Endothelial cell of umbilical vein (primary cell): ENCODE measurements around the gene CLDN8. TPM values are rescaled to one million over a fixed set of nuclear protein-coding genes. Genes with fewer than 3 reads are reported as not detected.

Experiments used
- BruUV-seq: library from RNA; stranded (reverse); fragments of 400-500 nt; replicated peaks from 2 replicates; lab custom pipeline; 2021; lab: Mats Ljungman, UMichigan
- CTCF ChIA-PET: fragments of 300-600, 350-600 bp; sonication (Branson Sonifier 250); formaldehyde crosslinking; loops from one replicate; lab custom pipeline; 2021; ENCODE audit warnings: antibody characterized with exemption, inconsistent platforms; lab: Charles Lee
- POLR2A ChIA-PET: fragments of 300-600, 350-600 bp; sonication (Branson Sonifier 250); formaldehyde crosslinking; loops from one replicate; lab custom pipeline; 2021; ENCODE audit warnings: antibody characterized with exemption, inconsistent platforms; lab: Charles Lee
- DNase-seq: peaks from one replicate; pipeline ENCODE4 v3.0.0-alpha.2; 2011; ENCODE audit warnings: low read depth, low spot score
- FAIRE-seq: peaks from 2 replicates; lab custom pipeline; 2011; peaks lifted over from hg19 to GRCh38; lab: Jason Lieb, UNC
- H2AFZ ChIP-seq: 2 replicates; pipeline ENCODE4 v1.6.0; 2012; ENCODE audit warnings: low read depth, low read length, control low read depth, inconsistent platforms
- H3K27ac ChIP-seq: 2 replicates; pipeline ENCODE4 v1.5.1; 2011; ENCODE audit warnings: low read depth, mild to moderate bottlenecking, control low read depth, low read length, moderate library complexity; ENCODE audit not compliant: insufficient read depth
- H3K27me3 ChIP-seq, 2 experiments: 2 replicates each; pipeline versions ENCODE4 v1.6.0 to v1.6.1; 2011; ENCODE audit warnings: low read length in 2 of 2, mixed read lengths in 1 of 2; ENCODE audit not compliant: control insufficient read depth in 2 of 2, insufficient read depth in 2 of 2
- H3K36me3 ChIP-seq, 2 experiments: 2 replicates in 1 of 2; 3 replicates in 1 of 2; pipeline ENCODE4 v1.5.1; 2011; ENCODE audit warnings: low read length in 2 of 2, mild to moderate bottlenecking in 1 of 2, moderate library complexity in 1 of 2; ENCODE audit not compliant: control insufficient read depth in 2 of 2, insufficient read depth in 2 of 2; ENCODE audit errors: extremely low read depth in 1 of 2
- H3K4me1 ChIP-seq: 3 replicates; pipeline ENCODE4 v1.5.1; 2011; ENCODE audit warnings: mild to moderate bottlenecking, low read length; ENCODE audit not compliant: control insufficient read depth, insufficient read depth; ENCODE audit errors: extremely low read depth
- H3K4me2 ChIP-seq: 2 replicates; pipeline ENCODE4 v1.6.1; 2011; ENCODE audit warnings: low read length, control low read depth, mixed read lengths; ENCODE audit not compliant: insufficient read depth
- H3K4me3 ChIP-seq, 3 experiments: fragments of 200-600 bp in 1 of 3; sonication (generic), shearing (Covaris generic) in 1 of 3; replicated peaks in 1 of 3; 2 replicates each; pipeline ENCODE4 v1.5.1; 2011 to 2016; ENCODE audit warnings: control low read depth in 3 of 3, low read length in 3 of 3, mild to moderate bottlenecking in 2 of 3, inconsistent platforms in 1 of 3, low read depth in 1 of 3, moderate library complexity in 1 of 3; ENCODE audit not compliant: insufficient read depth in 1 of 3
- H3K79me2 ChIP-seq: 2 replicates; pipeline ENCODE4 v1.6.0; 2012; ENCODE audit warnings: low read length, inconsistent platforms; ENCODE audit not compliant: control insufficient read depth, insufficient read depth
- H3K9ac ChIP-seq: replicated peaks from 2 replicates; pipeline ENCODE3; 2011; ENCODE audit warnings: low read length, control low read depth; ENCODE audit not compliant: insufficient read depth; ENCODE audit errors: extremely low read depth
- H3K9me1 ChIP-seq: replicated peaks from 3 replicates; pipeline ENCODE4 v1.6.0; 2011; ENCODE audit warnings: mild to moderate bottlenecking, low read length; ENCODE audit not compliant: control insufficient read depth, insufficient read depth; ENCODE audit errors: extremely low read depth
- H3K9me3 ChIP-seq: replicated peaks from 2 replicates; pipeline ENCODE4 v1.5.1; 2012; ENCODE audit warnings: low read length, inconsistent platforms; ENCODE audit not compliant: control insufficient read depth, insufficient read depth
- H4K20me1 ChIP-seq: replicated peaks from 2 replicates; pipeline ENCODE3; 2011; ENCODE audit warnings: mild to moderate bottlenecking, low read length; ENCODE audit not compliant: control insufficient read depth, insufficient read depth; ENCODE audit errors: extremely low read depth
- EZH2 ChIP-seq: IDR thresholded peaks from 2 replicates; pipeline ENCODE4 v1.6.1; 2012; ENCODE audit warnings: borderline replicate concordance, low read depth, mild to moderate bottlenecking, moderate library complexity, low read length, inconsistent platforms; ENCODE audit not compliant: severe bottlenecking
- FOS ChIP-seq: IDR thresholded peaks from 2 replicates; pipeline ENCODE4 v1.6.1; 2011; ENCODE audit warnings: mild to moderate bottlenecking, low read length, moderate library complexity, borderline replicate concordance; ENCODE audit not compliant: insufficient read depth
- GATA2 ChIP-seq: IDR thresholded peaks from 2 replicates; pipeline ENCODE4 v1.7.0; 2011; ENCODE audit warnings: low read depth, mild to moderate bottlenecking, moderate library complexity, mixed read lengths, low read length; ENCODE audit not compliant: insufficient read length, insufficient read depth
- JUN ChIP-seq: IDR thresholded peaks from 2 replicates; pipeline ENCODE4 v1.6.1; 2011; ENCODE audit warnings: borderline replicate concordance, low read depth; ENCODE audit not compliant: insufficient read length, insufficient read depth
- MYC ChIP-seq: IDR thresholded peaks from one replicate; pipeline ENCODE4 v1.6.1; 2011; ENCODE audit warnings: mild to moderate bottlenecking, low read depth, low read length
- POLR2A ChIP-seq: IDR thresholded peaks from 2 replicates; pipeline ENCODE4 v1.6.1; 2012; ENCODE audit warnings: low read depth, mild to moderate bottlenecking, control low read depth, low read length
- POLR2AphosphoS5 ChIP-seq: IDR thresholded peaks from 2 replicates; pipeline ENCODE4 v1.6.1; 2012; ENCODE audit warnings: low read depth, mild to moderate bottlenecking, control low read depth, low read length, moderate library complexity; ENCODE audit not compliant: insufficient read depth
- dilution Hi-C: fragments of 300-500 bp; cut with MboI; formaldehyde crosslinking; loops from one replicate; pipeline ENCODE4 v1.15.0; 2019; ENCODE audit warnings: low sequenced_read_pairs; ENCODE audit not compliant: extremely low pct_ligation_motif_present
- intact Hi-C: fragments of 100-400 bp; cut with micrococcal nuclease; formaldehyde crosslinking; loops from one replicate; pipeline ENCODE4 v1.10.0; 2022
- polyA plus RNA-seq, 4 experiments: library from polyadenylated mRNA; depleted of rRNA in 3 of 4; stranded (reverse) in 3 of 4; unstranded in 1 of 4; fragments of >200 nt; gene quantifications; 2 replicates each; pipeline versions ENCODE4 v1.2.1 to v1.2.3, GENCODE V29; 2011 to 2012; ENCODE audit warnings: missing spikeins in 1 of 4
- total RNA-seq: library from RNA; stranded (reverse); gene quantifications from 2 replicates; pipeline ENCODE4 v1.2.3, GENCODE V29; 2021
- TF ChIP-seq, protein P1 (sequence below): IDR thresholded peaks from 2 replicates; pipeline ENCODE4 v1.6.1; 2011; ENCODE audit not compliant: insufficient read depth, insufficient read length
- TF ChIP-seq, protein P2 (sequence below), 2 donors: IDR thresholded peaks; 1 replicate in 1 of 2; 2 replicates in 1 of 2; pipeline ENCODE4 v1.5.1; 2011; ENCODE audit warnings: low read length in 2 of 2, mild to moderate bottlenecking in 2 of 2, moderate library complexity in 2 of 2, control low read depth in 1 of 2, inconsistent platforms in 1 of 2, low read depth in 1 of 2; ENCODE audit not compliant: insufficient read depth in 1 of 2; ENCODE audit errors: extremely low read depth in 1 of 2

The CLDN8 gene
- total and polyA plus RNA-seq, 2 donors (not counting 3 experiments of a cell fraction or from before 2014, with no cell fraction given) = not detected

DNA sequence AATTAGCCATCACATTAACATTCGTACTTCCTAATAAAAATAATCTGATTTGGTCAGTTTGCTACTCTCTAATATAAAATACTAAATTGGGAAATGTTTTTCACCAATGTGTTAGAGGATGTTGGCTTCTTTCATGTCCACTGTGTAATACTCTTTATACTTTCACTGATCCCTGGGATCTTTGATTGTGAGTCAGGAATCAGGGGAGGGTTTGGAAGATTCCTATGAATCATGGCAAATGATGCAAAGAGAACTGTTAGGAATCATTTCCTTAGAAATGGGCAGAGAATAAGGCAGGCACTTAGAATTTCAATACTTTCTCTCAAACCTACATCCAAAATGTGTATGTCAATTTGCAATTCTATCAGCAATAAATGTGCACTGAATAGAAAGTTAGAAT lies 35.9 kb upstream of the CLDN8 start:
- Histone ChIP-seq H3K79me2 (no peaks in the 10 kb centered on the region), H3K9ac (no peak overlapping the region), H3K27ac (no peak overlapping the region), H3K4me1 (no peaks in the 10 kb centered on the region), H3K4me2 (no peak overlapping the region), H3K27me3 (no peaks in the 10 kb centered on the region), H3K4me3 (no peak overlapping the region), H2AFZ (no peak overlapping the region), H3K36me3 (no peaks in the 10 kb centered on the region), H4K20me1 (no peaks in the 10 kb centered on the region), H3K9me3 (peaks cover 5% of the 10 kb centered on the region), H3K9me1 (no peaks in the 10 kb centered on the region)
- intact Hi-C loops = no loop called here
- dilution Hi-C loops = no loop called here
- TF ChIP-seq EZH2 (no peak), GATA2 (no peak), FOS (no peak), JUN (no peak), MYC (no peak), POLR2A (no peak), POLR2AphosphoS5 (no peak)
- TF ChIP-seq, protein P1, sequence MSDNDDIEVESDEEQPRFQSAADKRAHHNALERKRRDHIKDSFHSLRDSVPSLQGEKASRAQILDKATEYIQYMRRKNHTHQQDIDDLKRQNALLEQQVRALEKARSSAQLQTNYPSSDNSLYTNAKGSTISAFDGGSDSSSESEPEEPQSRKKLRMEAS = no peak
- TF ChIP-seq, protein P2, sequence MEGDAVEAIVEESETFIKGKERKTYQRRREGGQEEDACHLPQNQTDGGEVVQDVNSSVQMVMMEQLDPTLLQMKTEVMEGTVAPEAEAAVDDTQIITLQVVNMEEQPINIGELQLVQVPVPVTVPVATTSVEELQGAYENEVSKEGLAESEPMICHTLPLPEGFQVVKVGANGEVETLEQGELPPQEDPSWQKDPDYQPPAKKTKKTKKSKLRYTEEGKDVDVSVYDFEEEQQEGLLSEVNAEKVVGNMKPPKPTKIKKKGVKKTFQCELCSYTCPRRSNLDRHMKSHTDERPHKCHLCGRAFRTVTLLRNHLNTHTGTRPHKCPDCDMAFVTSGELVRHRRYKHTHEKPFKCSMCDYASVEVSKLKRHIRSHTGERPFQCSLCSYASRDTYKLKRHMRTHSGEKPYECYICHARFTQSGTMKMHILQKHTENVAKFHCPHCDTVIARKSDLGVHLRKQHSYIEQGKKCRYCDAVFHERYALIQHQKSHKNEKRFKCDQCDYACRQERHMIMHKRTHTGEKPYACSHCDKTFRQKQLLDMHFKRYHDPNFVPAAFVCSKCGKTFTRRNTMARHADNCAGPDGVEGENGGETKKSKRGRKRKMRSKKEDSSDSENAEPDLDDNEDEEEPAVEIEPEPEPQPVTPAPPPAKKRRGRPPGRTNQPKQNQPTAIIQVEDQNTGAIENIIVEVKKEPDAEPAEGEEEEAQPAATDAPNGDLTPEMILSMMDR (IDR thresholded peaks at IDR 0.05; ENCODE audit: extremely low read depth in 1 of 2, insufficient read depth in 1 of 2, low read depth in 1 of 2, low read length in 2 of 2) = no peak
- no TSS peak for BruUV-seq
- ChIA-PET CTCF (no interaction called here), POLR2A (no interaction called here)
- FAIRE-seq = no peak
- no peak for DNase-seq
